ENCODE results near the gene DNAJC12. TPM values are rescaled to one million over a fixed set of nuclear protein-coding genes. Genes with fewer than 3 reads are reported as not detected.

DNAJC12 gene
- polyA plus RNA-seq, 1 of the 3 experiments (the other 2 are of a cell fraction) = 7.9 TPM

GRCh38 chr10:67849331-67850011, 11.5 kb upstream of the DNAJC12 start (continued):
- TF ChIP-seq CTCF (IDR thresholded peaks at IDR 0.05) = no peak
- TF ChIP-seq EZH2phosphoT487 (IDR thresholded peaks at IDR 0.05; ENCODE audit: borderline replicate concordance, low read depth) = no peak
- no peak for TF ChIP-seq NRF1 (IDR thresholded peaks at IDR 0.05; ENCODE audit: low read depth, low read length)
- TF ChIP-seq RFX5 (IDR thresholded peaks at IDR 0.05; ENCODE audit: low read length) = no peak
- no peak for TF ChIP-seq FOXJ3 (CRISPR knock-in tag; IDR thresholded peaks at IDR 0.05)
- TF ChIP-seq RCOR1 (IDR thresholded peaks at IDR 0.05; ENCODE audit: low read length) = no peak
- TF ChIP-seq POLR2AphosphoS5 (IDR thresholded peaks at IDR 0.05; ENCODE audit: low read depth, low read length) = peak; percentile 76; the same call in 1 of the 2 replicates
- TF ChIP-seq PBX3 (IDR thresholded peaks at IDR 0.05) = no peak
- TF ChIP-seq USF1 (IDR thresholded peaks at IDR 0.05; ENCODE audit: borderline replicate concordance, low read depth) = no peak
- no peak for TF ChIP-seq FOSL2 (IDR thresholded peaks at IDR 0.05; ENCODE audit: borderline replicate concordance, low read depth)
- peak; percentile 88 for TF ChIP-seq ELF1 (IDR thresholded peaks at IDR 0.05)
- no peak for TF ChIP-seq FOXM1 (IDR thresholded peaks at IDR 0.05; ENCODE audit: low read depth)
- TF ChIP-seq NFIC (IDR thresholded peaks at IDR 0.05; ENCODE audit: borderline replicate concordance) = no peak
- TF ChIP-seq JUND (IDR thresholded peaks at IDR 0.05) = 0 out of 2 replicates have a peak, but pooled peaks have one; percentile 7
- TF ChIP-seq RXRA (IDR thresholded peaks at IDR 0.05; ENCODE audit: borderline replicate concordance, low read depth) = no peak
- TF ChIP-seq CHD2 (IDR thresholded peaks at IDR 0.05; ENCODE audit: low read length, partially characterized antibody) = peak; percentile 100
- TF ChIP-seq YY1 (IDR thresholded peaks at IDR 0.05; ENCODE audit: low read depth) = no peak
- TF ChIP-seq TEAD4 (IDR thresholded peaks at IDR 0.05; ENCODE audit: borderline replicate concordance, insufficient read depth) = no peak
- TF ChIP-seq USF2 (IDR thresholded peaks at IDR 0.05; ENCODE audit: borderline replicate concordance, low read depth, low read length) = no peak
- no peak; the same call in 1 of the 2 replicates for TF ChIP-seq TCF12 (IDR thresholded peaks at IDR 0.05)
- TF ChIP-seq REST (IDR thresholded peaks at IDR 0.05; ENCODE audit: low read depth, low read length) = no peak
